Heart left ventricle (tissue), 13 donors: Measurements from ENCODE around the gene IRF8.

Experiments used
- POLR2A ChIP-seq, 2 donors: fragments of 450-650 bp; IDR thresholded peaks; one replicate each; pipeline ENCODE4 v1.6.1; 2017; ENCODE audit warnings: antibody characterized with exemption in 2 of 2, mild to moderate bottlenecking in 2 of 2, moderate library complexity in 2 of 2
- TF ChIP-seq, protein P1 (sequence below), 12 donors: fragments of 200-600 bp; sonication (generic) in 4 of 12; IDR thresholded peaks; one replicate each; pipeline versions ENCODE4 v1.5.0 to v1.8.0; 2018 to 2022; ENCODE audit warnings: antibody characterized with exemption in 12 of 12, mild to moderate bottlenecking in 5 of 12
- donor health status: ischemic (EF 13 %, LVEDD 7.1; RV severe dilation, severe dysfunction).
- donor health status: DM: no; HTN: yes; CAD: no.
- donor health status: DM: no; HTN: no; CAD: no.
- donor health status: ischemic (EF 25% LVEDD 6.9; RV normal size, moderate dysfunction).
- donor health status: ischemic (EF 25% LVEDD 5.7; RV mildly dilated, moderate dysfunction).
- donor health status: ischemic (EF 35%, LVEDD 5.7; RV mildly dilated, moderate dysfunction).
- donor health status: nonischemic (EF 11% LVEDD 7.7; RV severe dilation, severe dysfunction).
- donor health status: DM: yes; HTN: yes; CAD: no.
- donor health status: PGD.
- donor health status: ischemic (EF 29% LVEDD 5.4; RV normal size, mild dysfunction).
- donor health status: nonischemic (EF 23%, LVEDD 6.1; RV moderate dilation, normal function).

DNA sequence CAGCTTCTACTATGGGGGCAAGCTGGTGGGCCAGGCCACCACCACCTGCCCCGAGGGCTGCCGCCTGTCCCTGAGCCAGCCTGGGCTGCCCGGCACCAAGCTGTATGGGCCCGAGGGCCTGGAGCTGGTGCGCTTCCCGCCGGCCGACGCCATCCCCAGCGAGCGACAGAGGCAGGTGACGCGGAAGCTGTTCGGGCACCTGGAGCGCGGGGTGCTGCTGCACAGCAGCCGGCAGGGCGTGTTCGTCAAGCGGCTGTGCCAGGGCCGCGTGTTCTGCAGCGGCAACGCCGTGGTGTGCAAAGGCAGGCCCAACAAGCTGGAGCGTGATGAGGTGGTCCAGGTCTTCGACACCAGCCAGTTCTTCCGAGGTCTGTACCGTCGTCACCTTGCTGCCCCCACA, 19.5 kb downstream of the IRF8 start:
- TF ChIP-seq, protein P1, sequence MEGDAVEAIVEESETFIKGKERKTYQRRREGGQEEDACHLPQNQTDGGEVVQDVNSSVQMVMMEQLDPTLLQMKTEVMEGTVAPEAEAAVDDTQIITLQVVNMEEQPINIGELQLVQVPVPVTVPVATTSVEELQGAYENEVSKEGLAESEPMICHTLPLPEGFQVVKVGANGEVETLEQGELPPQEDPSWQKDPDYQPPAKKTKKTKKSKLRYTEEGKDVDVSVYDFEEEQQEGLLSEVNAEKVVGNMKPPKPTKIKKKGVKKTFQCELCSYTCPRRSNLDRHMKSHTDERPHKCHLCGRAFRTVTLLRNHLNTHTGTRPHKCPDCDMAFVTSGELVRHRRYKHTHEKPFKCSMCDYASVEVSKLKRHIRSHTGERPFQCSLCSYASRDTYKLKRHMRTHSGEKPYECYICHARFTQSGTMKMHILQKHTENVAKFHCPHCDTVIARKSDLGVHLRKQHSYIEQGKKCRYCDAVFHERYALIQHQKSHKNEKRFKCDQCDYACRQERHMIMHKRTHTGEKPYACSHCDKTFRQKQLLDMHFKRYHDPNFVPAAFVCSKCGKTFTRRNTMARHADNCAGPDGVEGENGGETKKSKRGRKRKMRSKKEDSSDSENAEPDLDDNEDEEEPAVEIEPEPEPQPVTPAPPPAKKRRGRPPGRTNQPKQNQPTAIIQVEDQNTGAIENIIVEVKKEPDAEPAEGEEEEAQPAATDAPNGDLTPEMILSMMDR (IDR thresholded peaks at IDR 0.05), result no peak
- TF ChIP-seq POLR2A (IDR thresholded peaks at IDR 0.05), result no peak
